NCI-H524 treated with DMSO at 0.1 percent for 48 hours (cell line): Measurements from ENCODE around the gene MSMO1.
"Not testable (repeated sequence)": the region's sequence is repeated elsewhere in the genome, so short reads cannot be mapped to it uniquely, and the experiment has no call there.

ENCODE experiments used
- DNase-seq: peaks from one replicate; lab custom pipeline; 2025; lab: John Stamatoyannopoulos, UW

The MSMO1 gene

DNA sequence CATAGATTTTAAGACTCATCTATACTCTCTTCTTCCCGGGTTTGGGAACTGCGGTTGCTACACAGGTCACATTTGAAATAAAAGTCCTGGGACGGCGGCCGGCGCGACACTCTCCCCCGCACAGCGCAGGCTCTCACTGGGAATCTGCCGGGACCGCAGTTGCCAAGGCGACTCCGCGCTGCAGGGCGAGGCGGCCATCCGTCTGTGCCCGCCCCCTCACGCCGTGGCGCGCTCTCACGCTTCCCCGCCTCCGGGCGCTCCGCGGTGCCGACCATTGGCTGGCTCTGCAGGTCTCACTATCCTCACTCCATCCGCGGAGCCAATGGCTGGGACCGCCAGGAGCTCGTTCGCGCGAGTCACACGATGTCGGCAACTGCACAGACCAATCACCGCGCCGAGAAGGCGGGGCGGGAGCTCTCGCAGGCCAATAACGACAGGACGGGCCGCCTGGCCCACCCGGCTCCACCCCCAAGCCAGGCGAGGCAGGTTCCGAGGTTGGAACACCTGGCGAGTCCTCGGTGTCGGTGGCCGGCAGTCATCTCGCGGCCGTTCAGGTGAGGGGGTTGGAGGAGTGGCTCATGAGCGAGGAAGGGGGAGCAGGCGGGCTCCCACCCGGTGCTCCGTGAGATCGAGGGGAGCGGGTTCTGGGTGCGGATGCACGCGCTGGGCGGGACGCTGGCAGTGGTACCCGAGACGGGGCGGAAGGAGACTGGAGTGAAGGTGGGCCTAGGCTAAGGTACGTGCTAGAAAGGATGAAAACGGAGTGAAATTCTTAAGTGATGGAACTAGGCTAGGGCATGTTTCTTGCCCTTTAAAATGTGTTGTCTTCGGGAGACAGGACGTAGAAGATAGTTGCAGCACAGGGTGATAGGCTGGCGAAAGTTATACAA, at the start of gene MSMO1:
Gene MSMO1, plus strand, starts transcription at position 459 of the 890 bp plus-strand sequence. CDS start 5,702 bp downstream, outside the sequence.
- peak; percentile 79 for DNase-seq

GRCh38 chr4:165279531-165279930, 47.9 kb upstream of the MSMO1 start:
- DNase-seq: not testable (repeated sequence)

GRCh38 chr4:165284697-165285096, 42.8 kb upstream of the MSMO1 start:
- DNase-seq: not testable (repeated sequence)

DNA sequence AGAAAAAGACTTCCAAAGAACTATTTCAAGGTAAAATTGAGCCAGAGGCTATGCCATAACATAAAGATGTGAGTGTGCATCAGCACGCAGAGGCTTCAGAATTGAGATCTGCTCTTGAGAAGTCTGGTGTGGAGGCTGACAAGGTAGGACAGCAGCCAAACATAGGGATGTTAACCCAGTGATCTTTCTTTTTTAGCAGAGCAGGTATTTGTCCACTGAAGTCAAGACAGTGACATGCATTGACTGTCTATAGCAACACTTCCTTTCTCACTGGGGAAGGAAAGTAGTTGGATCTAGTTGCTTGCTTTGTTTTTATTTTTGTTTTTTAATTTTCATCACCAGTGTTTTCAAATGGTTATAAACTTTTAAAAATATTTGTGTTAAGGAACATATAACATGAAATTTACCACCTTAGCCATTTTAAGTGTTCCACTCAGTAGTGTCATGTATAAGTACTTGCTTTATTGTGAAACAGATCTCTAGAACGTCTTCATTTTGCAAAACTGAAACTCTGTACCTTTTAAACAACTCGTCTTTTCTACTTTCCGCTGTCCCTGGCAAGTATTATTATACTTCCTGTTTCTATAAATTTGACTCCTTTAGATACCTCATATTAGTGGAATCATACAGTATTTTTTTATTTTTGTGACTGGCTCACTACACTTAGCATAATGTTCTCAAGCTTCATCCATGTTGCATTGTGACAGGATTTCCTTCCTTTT, 40.7 kb upstream of the MSMO1 start:
- DNase-seq: not testable (repeated sequence)

DNA sequence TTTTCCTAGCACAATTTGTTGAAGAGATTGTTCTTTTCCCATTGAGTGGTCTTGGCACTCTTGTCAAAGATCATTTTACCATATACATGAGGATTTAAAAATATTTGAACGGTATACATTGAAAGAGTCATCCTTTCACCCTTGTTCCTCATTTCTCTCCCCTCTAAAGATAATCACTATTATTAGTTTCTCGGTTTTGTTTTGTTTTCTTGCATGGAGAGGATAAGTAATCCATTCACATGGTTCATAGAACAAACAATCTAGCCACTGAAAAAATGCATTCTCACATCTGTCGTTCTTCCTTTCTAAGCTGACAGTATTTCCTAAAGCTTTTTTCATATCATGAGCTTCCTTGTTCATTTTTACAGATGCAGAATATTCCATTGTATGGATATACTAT, 39.2 kb upstream of the MSMO1 start:
- DNase-seq: no peak

DNA sequence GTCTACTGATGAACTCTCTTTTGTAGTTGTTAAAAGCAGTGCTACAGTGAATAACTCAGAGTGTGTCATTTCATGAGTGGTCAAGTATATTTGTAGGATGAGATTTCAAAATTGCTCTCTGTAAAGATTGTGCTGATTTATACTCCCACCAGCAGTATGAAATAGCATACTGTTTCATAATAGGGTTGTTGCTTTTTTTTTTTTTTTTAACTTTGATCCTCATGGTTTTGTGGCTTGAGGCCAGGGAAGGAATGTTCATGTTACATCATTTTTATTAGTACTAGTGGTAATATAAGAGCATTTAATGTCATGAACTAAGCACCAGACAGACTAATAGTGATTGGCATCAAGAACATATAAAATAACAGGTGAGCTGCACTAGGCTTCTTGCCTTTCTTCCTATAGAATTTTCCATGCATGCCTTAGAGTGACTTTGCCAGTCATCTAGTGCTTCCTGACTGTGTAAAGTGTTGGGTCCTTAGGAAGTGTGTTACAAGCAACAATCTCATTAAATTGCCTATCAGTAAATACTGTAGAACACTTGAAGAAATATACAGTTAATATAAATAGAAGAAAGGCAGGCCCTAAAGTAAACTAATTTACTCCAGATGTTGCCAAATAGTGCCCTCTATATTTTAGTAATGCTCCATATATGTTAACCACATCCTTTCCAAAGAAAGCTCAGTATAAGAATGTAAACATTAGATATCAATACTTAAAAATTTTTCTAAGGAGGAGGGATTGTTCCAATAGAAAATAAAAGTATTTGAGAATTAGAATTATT, 38.6 kb upstream of the MSMO1 start:
- DNase-seq: no peak

DNA sequence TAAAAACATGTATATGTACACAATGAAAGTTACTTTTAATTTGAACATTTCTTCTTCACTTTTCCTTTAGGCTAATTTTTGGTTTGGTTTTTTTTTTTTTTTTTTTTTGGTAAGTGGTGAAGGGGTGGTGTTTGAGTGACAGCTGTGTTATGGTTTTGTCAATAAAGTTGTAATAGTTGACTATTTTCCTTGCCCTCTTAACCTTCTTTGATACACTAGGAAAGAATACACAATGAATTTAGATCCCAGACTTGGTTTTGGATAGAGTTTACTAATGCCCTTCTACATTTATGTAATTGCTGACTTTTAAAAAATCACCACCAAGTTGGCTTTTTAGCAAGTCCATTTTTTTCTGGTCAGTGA, 38.1 kb upstream of the MSMO1 start:
- DNase-seq: no peak

DNA sequence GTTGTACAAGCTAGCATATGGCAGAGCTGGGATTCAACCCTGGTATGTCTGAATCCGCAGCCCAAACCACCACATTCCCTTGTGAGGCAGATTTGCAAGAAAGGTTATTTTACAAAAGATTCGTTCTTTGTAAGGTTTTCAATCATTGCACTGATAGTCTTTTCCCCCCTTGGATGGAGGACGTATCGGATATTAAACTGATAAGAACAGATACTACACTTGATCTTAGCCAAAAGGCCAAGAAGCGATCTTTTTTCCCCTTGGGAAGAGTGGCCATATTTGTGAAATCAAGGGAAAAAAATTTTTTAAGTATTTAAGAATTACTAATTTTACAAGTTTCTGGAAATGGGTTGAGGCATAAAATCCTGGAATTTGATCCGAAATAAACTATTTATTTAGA, 34.4 kb upstream of the MSMO1 start:
- DNase-seq: no peak

- DNase-seq: no peak
These were observed 33.4 kb upstream of the MSMO1 start for GRCh38 chr4:165293927-165294649.

GRCh38 chr4:165294907-165295306, 32.6 kb upstream of the MSMO1 start:
- no peak for DNase-seq

- DNase-seq: no peak
These were observed 29.8 kb upstream of the MSMO1 start for GRCh38 chr4:165297626-165298025.

DNA sequence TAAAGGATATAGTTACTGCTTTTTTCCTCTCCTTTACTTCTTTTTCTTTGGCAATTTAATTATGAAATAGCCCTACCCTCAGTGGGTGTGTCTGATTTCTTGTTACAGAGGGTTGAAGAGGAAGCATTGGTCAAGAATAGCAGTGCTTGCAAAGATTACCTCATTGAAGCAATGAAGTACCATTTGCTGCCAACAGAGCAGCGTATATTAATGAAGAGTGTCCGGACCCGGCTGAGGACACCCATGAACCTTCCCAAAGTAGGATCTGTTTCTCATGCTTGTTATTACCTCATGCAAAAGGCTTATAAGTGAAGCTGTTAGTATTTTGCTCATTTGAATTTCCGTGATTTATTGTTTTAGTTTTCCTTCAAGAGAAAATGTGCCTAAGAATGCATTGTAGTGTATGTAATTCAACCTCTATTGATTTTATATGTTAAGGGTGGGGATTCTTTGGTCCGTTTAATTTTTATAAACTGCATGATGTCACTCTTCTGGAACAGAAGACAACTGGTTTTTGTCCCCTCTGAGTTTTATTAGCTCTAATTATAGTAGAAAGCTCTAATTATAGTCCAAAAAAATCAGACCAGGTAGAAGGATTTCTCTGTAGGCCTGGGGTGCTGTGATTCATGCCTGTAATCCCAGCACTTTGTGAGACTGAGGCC, 27.9 kb upstream of the MSMO1 start:
- no peak for DNase-seq

GRCh38 chr4:165301833-165302232, 25.6 kb upstream of the MSMO1 start:
- DNase-seq: no peak

- no peak for DNase-seq
These were observed 24.8 kb upstream of the MSMO1 start for GRCh38 chr4:165302658-165303057.

GRCh38 chr4:165308166-165308565, 19.3 kb upstream of the MSMO1 start:
- no peak for DNase-seq

- DNase-seq: no peak
These were observed 18.9 kb upstream of the MSMO1 start for GRCh38 chr4:165308606-165309005.

- no peak for DNase-seq
These were observed 18.0 kb upstream of the MSMO1 start for GRCh38 chr4:165309456-165309855.

- DNase-seq: no peak
These were observed 15.0 kb upstream of the MSMO1 start for GRCh38 chr4:165312506-165312905.

DNA sequence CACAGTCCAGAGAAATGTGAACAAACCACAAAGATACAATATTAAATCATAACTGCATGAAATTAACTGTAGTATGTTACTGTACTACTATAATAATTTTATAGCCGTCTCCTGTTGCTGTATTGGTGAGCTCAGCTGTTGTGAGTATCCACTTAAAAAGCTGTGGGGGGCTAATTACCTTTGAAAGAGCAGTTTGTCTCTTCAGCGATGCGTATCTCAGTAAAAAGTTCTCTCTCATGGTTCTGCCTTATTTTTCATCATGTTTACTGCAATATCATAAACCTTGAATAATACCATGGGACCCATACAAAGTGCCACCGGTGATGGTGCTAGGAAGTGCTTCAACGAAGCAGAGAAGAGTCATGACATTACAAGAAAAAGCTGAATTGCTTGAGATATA, 8.4 kb upstream of the MSMO1 start:
- DNase-seq: no peak

DNA sequence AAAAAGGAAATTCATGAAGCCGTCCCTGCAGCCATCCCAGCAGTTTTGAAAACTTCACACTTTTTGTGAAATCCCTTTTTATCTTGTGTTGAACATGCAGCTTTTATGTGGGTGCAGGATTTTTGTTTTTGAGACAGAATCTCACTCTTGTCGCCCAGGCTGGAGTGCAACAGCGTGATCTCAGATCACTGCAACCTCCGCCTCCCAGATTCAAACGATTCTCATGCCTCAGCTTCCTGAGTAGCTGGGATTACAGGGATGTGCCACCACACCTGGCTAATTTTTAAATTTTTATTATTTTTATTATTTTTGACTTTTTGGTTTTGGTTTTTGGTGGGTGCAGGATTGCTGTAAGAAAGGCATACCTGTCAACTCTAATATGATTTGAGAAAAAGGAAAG, 8.0 kb upstream of the MSMO1 start:
- no peak for DNase-seq

GRCh38 chr4:165324236-165324917, 3.1 kb upstream of the MSMO1 start:
- DNase-seq: no peak
